ENCODE results near the gene TP53BP2.

DNA sequence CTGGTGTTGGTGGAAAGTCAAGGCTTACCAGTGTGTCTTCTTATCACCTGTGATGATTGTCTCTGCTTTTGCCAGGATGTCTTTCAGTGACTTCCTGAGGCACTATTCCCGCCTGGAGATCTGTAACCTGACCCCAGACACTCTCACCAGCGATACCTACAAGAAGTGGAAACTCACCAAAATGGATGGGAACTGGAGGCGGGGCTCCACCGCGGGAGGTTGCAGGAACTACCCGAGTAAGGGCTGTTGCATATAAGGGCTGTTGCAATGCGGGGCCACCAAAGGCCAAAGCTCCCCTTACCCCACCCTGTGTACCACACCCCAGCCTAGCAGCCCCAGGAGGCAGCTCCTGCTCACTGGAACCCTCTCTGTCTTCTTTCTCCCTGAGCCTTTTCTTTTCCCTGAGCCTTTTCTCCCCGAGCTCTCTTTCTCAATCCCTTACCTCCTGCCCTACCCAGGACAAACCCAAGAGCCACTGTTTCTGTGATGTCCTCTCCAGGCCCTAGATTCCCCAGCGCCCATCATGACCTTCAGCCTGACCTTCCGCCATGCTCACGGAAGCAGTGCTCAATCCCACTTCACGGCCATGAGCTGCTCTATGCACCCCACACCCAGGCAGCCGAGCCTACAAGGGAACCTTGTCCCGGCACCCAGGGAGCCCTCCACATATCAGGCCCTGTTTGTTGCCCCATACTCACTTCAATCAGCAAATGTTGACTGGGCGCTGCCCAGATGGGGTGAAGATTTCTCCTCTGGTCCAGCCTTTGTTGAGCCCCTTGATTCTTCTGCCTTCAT is 92.8 kb downstream of the TP53BP2 start:
- TF ChIP-seq, protein P1, sequence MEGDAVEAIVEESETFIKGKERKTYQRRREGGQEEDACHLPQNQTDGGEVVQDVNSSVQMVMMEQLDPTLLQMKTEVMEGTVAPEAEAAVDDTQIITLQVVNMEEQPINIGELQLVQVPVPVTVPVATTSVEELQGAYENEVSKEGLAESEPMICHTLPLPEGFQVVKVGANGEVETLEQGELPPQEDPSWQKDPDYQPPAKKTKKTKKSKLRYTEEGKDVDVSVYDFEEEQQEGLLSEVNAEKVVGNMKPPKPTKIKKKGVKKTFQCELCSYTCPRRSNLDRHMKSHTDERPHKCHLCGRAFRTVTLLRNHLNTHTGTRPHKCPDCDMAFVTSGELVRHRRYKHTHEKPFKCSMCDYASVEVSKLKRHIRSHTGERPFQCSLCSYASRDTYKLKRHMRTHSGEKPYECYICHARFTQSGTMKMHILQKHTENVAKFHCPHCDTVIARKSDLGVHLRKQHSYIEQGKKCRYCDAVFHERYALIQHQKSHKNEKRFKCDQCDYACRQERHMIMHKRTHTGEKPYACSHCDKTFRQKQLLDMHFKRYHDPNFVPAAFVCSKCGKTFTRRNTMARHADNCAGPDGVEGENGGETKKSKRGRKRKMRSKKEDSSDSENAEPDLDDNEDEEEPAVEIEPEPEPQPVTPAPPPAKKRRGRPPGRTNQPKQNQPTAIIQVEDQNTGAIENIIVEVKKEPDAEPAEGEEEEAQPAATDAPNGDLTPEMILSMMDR (conservative IDR thresholded peaks at IDR 0.05; ENCODE audit: low read length): no peak
- TF ChIP-seq EZH2phosphoT487 (IDR thresholded peaks at IDR 0.05; ENCODE audit: borderline replicate concordance, low read depth, low read length): no peak

All from OCI-LY7 (cell line).